Endometrial microvascular endothelial cells (primary cell): ENCODE results near the gene CCL21. TPM values are rescaled to one million over a fixed set of nuclear protein-coding genes. Genes with fewer than 3 reads are reported as not detected.
"Not testable (repeated sequence)": the region's sequence is repeated elsewhere in the genome, so short reads cannot be mapped to it uniquely, and the experiment has no call there.

ENCODE experiments used
- in situ Hi-C: cut with HindIII; loops from 2 replicates; pipeline ENCODE4 v1.10.0; 2017; ENCODE audit warnings: low sequenced_read_pairs, low pct_unique_long_range_greater_than_20kb; ENCODE audit errors: inconsistent ontology term
- total RNA-seq: library from RNA; depleted of rRNA; stranded (reverse); fragments of >200 nt; gene quantifications from one replicate; pipeline ENCODE4 v1.2.3, GENCODE V29; 2015; ENCODE audit errors: inconsistent ontology term

Gene CCL21, protein sequence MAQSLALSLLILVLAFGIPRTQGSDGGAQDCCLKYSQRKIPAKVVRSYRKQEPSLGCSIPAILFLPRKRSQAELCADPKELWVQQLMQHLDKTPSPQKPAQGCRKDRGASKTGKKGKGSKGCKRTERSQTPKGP
- total RNA-seq, result not detected

DNA sequence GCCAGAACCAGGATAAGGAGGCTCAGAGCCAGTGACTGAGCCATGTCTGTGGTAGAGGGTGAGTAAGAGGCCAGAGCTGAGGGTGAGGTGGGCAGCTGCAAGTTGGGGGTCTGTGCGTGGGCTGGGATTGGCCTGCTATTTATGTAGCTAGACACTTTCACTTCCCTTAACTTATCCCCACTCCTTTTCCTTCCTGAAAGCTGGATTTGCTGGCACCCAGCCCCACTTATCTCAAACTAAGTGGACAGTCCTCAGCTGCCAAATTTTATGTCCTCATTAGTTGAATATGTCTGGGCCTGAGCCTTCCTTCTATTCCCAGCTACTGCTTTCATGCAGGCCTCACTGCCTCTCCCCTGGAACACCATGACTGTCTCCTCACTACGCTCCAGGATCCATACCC lies at the start of gene CCL21:
Gene CCL21, minus strand, starts transcription at position 114 of the 400 bp plus-strand sequence. Its CDS starts 70 bp downstream, at position 44.
- in situ Hi-C loops, result no loop called here

GRCh38 chr9:34759432-34760134 lies 49.6 kb upstream of the CCL21 start:
- in situ Hi-C loops, result no loop called here

- in situ Hi-C loops, result not testable (repeated sequence)
These were observed 40.4 kb upstream of the CCL21 start for GRCh38 chr9:34750320-34750719.

DNA sequence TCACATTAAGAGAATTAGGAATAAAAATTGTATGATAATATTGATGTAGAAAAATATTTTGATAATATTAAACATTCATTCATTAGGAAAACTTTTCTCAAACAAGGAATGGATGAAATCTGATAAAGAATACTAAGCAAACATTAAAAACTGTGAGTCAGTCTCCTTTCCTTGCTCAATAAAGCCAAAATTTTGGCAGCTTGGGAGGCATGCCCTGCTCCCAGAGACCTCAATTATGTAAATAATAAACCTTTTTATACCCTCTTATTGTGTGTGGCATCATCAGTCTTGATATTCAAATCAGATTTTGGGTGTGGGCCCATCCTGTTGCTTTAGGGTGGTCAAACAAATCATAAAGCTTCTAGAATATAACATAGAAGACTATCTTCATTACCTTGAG lies 36.6 kb upstream of the CCL21 start:
- in situ Hi-C loops, result no loop called here

GRCh38 chr9:34744295-34745221 lies 34.6 kb upstream of the CCL21 start:
- in situ Hi-C loops, result no loop called here

GRCh38 chr9:34742710-34743109 lies 32.8 kb upstream of the CCL21 start:
- in situ Hi-C loops, result no loop called here

DNA sequence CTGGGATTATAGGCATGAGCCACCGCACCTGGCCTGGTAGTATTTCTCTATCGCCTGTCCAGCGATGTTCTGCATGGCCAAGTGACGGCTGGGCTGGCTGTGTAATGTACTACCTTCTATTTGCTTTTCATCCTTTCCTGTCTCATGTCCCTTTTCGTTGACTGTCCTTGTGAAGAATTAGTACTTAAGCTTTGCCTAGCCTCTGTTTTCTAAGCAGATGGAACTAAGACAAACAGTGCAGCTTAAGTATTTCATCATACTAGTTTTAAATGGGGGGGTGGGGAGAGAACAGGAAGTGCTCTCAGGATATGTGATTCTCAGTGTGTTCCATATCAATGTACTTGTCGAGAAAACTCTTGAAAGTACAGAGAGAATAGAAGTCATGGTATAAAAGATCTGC lies 31.7 kb upstream of the CCL21 start:
- in situ Hi-C loops, result no loop called here

- in situ Hi-C loops, result not testable (repeated sequence)
These were observed 30.2 kb upstream of the CCL21 start for GRCh38 chr9:34740176-34740575.

DNA sequence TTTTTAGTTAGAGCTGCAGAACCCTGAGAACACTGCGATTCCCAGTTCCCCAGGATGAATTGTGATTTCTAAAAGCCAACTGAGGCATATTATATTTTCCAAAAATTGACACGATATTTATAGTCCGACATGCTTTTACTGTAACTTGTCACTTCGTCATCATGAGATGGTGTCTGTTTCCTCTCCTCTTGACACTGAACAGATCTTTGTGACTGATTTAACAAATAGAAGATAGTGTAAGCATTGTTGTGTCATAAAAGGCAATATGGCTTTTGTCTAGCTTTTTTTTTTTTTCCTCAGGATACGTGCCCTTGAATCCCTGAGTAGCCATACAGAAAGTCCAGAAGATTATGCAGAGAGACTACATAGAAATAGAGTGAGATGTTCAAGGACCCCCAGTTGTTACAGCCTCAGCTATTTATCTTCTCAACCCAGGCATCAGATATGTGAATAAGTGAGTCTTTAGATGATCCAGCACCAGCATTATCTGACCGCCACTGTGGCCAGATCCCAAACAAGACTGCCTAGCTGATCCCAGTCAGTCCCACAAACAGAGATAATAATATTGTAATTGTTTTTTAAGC lies 27.8 kb upstream of the CCL21 start:
- in situ Hi-C loops, result no loop called here

- in situ Hi-C loops, result no loop called here
These were observed 24.8 kb upstream of the CCL21 start for GRCh38 chr9:34734720-34735119.

DNA sequence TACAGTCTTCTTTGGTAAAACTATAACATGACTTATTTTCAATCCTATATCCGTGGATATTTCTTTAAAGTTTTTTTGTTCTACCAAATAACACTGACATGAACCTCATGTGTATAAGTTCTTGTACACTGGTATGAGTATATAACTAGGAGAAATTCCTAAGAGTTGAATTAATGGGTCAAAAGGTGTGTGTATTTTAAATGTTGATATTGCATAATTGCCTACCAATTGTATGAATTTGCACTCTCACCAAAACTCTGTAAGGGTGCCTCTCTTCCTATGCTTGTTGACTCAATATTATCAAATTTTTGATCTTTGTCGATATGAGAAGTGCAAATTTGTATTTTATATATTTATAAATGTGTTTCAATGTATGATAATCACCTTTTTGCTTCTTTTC lies 22.9 kb upstream of the CCL21 start:
- in situ Hi-C loops, result no loop called here

DNA sequence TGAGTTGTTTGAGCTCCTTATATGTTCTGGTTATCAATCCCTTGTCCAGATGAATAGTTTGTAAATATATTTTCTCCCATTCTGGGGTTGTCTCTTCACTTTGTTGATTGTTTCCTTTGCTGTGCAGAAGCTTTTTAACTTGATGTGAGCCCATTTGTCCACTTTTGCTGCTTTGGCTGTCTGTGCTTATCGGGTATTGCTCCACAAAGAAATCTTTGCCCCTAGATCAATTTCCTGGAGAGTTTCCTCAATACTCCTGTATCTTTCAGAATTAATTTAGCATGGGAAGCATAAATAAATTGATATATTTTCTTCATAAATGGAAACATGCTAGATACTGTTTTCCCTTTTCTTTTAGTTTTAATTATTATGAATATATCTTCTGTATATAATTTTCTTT lies 22.5 kb upstream of the CCL21 start:
- in situ Hi-C loops, result no loop called here

- in situ Hi-C loops, result no loop called here
These were observed 13.2 kb upstream of the CCL21 start for GRCh38 chr9:34723141-34723540.

DNA sequence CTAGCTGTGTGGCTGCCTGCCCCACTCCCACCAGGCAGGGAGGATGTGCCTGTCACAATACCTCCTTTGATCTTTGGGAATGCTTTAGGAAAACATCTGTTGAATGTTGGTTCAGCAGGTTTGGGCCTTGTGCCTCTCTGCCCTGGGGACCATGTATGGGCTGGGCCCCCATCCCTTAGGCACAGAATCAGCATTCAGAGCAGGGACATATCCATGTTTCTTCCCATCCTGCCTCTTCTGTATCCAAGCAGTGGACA lies 9.8 kb upstream of the CCL21 start:
- in situ Hi-C loops, result not testable (repeated sequence)

GRCh38 chr9:34719021-34719768 lies 9.3 kb upstream of the CCL21 start:
- in situ Hi-C loops, result no loop called here

GRCh38 chr9:34717996-34718614 lies 8.2 kb upstream of the CCL21 start:
- in situ Hi-C loops, result no loop called here

DNA sequence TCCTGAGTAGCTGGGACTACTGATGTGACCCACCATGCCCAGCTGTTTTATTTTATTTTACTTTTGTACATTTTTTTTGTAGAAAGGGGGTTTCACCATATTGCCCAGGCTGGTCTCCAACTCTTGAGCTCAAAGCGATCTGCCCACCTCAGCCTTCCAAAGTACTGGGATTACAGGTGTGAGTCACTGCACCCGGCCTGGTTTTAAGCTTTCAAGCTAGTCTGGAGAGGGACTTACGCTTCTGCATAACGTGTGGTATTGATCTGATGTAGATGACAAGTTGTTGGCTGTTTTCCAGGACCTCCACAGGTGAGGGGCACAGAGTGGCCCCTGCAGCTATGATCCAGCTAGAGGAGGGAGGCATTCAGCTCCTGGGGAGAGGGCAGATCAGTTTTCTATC lies 6.8 kb upstream of the CCL21 start:
- in situ Hi-C loops, result no loop called here

GRCh38 chr9:34715639-34716215 lies 5.8 kb upstream of the CCL21 start:
- in situ Hi-C loops, result no loop called here
